Subcutaneous adipose tissue (tissue), 4 donors: ENCODE data around the gene ONECUT2. TPM values are rescaled to one million over a fixed set of nuclear protein-coding genes. Genes with fewer than 3 reads are reported as not detected.

Experiments
- total RNA-seq, 4 donors: library from RNA; depleted of rRNA; stranded (reverse); fragments of >200 nt; gene quantifications; one replicate each; pipeline ENCODE4 v1.1.0, GENCODE V29; 2016
- TF ChIP-seq, protein P1 (sequence below): fragments of 450-650 bp; IDR thresholded peaks from one replicate; pipeline ENCODE4 v1.5.1; 2016; ENCODE audit warnings: low read depth, mild to moderate bottlenecking, control low read depth, antibody characterized with exemption, moderate library complexity

Gene ONECUT2
- total RNA-seq, 4 donors from 2014 or later: not detected

DNA sequence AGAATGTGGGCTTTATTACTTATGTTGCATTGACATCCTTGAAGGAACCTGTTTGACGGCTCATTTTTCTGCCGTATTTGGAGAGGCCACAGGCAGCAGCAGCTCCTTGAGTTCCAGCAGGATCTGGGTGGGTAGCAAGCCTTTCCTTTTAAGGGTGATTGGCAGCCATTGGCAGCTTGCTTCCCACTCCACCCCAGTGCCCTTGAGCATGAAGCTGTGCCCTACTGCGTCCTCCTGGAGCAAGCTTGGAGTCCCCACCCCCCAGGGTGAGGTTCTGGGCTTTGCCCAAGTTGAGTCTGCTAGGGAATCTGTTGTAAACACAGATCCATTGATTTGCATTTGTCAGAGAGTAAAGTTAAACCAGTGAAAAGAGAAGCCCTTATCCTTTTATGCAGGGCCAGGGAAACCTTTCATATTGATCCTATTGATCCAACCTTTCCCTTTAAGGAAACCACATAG is 9.2 kb downstream of the ONECUT2 start:
- TF ChIP-seq, protein P1, sequence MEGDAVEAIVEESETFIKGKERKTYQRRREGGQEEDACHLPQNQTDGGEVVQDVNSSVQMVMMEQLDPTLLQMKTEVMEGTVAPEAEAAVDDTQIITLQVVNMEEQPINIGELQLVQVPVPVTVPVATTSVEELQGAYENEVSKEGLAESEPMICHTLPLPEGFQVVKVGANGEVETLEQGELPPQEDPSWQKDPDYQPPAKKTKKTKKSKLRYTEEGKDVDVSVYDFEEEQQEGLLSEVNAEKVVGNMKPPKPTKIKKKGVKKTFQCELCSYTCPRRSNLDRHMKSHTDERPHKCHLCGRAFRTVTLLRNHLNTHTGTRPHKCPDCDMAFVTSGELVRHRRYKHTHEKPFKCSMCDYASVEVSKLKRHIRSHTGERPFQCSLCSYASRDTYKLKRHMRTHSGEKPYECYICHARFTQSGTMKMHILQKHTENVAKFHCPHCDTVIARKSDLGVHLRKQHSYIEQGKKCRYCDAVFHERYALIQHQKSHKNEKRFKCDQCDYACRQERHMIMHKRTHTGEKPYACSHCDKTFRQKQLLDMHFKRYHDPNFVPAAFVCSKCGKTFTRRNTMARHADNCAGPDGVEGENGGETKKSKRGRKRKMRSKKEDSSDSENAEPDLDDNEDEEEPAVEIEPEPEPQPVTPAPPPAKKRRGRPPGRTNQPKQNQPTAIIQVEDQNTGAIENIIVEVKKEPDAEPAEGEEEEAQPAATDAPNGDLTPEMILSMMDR: no peak

DNA sequence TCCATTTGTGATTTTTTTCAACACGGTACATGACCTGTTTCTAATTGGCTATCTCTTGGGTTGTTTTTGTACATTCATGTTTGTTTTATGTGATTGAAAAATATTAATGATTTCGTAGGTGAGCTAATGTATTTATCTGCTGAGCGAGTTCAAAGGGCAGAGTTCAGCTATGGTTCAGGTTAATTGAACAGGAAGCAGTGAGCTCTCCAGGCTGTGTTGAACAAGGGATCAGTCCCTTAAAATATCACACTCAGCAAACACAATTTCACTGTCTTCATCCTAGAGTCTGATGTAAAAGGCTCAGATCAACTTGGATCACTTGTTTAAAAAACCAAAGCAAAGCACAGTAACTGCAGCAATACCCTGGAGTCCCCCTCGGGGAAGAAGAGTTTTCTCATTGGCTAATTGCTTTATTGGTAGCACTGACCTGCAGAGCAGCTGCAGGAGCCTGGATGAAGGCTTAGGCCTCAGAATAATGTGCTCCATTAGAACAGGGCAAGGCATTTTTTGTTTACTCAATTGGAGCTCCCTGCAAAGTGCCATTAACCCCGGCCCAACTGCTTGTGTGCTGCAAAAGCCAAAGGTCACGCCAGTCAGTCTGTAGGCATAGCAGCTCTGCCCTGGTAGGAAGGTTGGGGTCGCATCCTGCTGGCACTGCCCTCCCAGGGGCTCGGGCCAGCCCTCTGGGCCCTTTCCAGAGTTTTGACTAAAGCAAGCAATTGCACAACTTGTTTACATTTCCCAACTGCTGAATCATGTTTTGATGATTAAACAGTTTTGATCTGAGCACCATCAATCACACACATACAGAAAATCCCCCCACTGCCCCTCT is 10.5 kb downstream of the ONECUT2 start:
- TF ChIP-seq, protein P1: no peak

DNA sequence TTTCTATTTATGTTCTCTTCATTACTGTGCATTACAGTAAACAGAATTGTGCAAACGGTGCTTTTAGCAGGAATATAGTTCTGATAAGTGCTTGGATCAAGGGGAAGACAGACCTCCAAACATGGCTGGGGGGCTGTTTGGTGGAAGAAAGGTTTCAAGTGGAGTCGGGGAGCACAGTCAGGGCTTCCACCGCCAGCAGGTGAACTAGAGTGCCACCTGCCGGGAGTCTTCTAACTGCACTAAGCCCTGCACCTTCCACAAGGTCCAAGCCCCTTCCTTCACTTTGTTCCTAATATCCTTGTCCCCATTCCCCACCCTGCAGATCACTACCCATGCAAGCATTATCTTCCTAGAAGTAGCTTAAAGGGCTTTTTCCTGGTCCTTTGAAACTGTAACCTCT is 11.1 kb downstream of the ONECUT2 start:
- TF ChIP-seq, protein P1: no peak

DNA sequence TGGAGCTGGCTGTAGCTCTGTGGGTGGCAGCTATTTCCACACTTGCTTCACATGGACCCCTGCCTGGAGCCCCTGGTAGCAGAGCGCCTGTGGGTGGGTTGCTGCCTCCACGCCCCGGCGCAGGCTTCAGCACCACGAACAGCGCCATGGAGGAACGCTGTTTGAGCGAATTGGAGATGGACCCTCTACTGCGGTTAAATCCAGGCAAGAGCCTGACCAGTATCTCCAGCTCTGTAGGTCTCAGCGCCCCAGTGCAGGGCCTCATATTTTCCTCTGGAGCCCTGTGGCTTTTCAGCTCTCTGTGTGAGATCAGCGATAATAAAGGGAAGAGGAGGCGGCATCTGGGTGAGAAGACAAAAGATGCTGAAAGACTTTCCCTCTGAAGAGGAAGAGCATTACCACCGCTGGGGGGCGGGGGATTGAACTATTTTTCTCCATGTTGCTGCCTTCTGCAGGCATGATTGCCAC is 12.0 kb downstream of the ONECUT2 start:
- TF ChIP-seq, protein P1: no peak

DNA sequence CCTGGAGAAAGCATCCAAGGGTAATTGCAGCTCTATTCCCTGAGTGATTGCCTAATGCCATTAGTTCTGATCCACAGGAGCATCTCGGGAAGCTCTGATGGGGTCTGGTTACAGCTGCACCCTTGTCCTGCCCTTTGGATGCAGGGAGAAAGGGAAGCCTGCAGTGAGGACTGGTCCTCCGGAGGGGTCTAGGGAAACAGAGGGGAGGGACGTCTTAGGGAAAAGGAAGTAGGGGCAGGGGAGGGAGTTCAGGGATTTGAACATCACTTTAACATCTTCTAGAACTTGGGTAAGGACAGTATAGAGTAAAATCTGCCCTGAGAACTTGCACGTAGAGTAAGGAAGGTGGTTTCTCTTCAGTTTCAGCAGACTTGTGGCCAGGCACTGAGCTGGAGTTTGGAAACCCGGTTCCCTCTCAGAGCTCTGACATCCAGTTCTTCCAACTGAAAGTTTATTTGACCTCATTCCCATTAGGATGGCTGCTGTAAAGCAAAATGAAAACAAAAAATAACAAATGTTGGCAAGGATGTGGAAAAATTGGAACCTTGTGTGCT is 20.5 kb downstream of the ONECUT2 start:
- TF ChIP-seq, protein P1: no peak

DNA sequence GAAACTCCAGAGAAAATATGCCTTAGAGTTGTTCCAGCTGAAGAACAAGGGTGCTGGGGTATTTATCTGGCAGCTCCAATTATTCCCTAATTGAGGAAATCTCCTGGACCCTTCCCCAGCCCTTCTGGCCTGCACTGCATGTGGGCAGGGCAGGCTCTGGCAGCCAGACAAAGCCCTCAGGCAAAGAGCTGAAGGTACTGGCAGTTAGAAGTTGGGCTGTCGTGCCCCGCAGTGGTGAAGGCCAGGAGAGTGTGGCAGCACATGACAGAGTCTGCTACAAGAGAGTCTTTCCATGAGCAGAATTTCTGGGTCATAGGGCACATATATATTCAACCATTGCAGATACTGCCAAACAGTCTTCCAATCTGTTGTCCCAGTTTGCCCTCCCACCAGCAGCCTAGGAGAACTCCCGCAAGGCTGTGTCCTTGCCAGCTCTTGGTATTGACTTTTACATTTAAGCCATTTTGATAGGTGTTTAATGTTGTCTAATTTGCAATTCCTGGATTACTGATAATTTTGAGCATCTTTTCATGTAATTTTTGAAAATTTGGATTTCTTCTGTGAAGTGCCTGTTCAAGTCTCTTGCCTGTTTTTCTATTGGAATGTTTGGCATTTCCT is 26.6 kb downstream of the ONECUT2 start:
- TF ChIP-seq, protein P1: no peak

DNA sequence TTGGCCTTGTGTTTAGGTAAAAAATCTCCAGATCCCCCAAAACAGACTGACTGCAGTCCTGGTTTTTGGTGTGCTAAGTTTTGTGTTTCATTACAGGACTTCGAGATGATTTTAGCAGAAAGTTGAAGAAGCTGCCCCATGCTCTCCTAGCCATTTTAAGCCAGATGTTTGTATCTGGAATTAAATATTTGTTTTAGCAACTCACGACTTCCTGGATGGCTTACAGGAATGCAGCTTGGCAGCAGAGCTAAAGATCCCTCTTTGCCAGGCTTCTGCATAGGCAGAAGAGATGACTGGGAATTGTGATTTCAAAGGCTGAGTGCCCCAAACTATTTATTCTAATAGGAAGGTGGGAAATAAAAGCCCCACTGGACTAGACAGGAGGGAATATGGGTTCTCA is 31.1 kb downstream of the ONECUT2 start:
- TF ChIP-seq, protein P1: no peak
